HG03280 (cell line): ENCODE data around the gene GSC.
"Not testable (repeated sequence)": the region's sequence is repeated elsewhere in the genome, so short reads cannot be mapped to it uniquely, and the experiment has no call there.

Experiments used
- ATAC-seq: cut with Tn5 transposase; IDR thresholded peaks from one replicate; pipeline ENCODE4 v1.9.1; 2021; ENCODE audit warnings: mild to moderate bottlenecking, moderate library complexity; ENCODE audit not compliant: unreplicated experiment

The GSC gene

DNA sequence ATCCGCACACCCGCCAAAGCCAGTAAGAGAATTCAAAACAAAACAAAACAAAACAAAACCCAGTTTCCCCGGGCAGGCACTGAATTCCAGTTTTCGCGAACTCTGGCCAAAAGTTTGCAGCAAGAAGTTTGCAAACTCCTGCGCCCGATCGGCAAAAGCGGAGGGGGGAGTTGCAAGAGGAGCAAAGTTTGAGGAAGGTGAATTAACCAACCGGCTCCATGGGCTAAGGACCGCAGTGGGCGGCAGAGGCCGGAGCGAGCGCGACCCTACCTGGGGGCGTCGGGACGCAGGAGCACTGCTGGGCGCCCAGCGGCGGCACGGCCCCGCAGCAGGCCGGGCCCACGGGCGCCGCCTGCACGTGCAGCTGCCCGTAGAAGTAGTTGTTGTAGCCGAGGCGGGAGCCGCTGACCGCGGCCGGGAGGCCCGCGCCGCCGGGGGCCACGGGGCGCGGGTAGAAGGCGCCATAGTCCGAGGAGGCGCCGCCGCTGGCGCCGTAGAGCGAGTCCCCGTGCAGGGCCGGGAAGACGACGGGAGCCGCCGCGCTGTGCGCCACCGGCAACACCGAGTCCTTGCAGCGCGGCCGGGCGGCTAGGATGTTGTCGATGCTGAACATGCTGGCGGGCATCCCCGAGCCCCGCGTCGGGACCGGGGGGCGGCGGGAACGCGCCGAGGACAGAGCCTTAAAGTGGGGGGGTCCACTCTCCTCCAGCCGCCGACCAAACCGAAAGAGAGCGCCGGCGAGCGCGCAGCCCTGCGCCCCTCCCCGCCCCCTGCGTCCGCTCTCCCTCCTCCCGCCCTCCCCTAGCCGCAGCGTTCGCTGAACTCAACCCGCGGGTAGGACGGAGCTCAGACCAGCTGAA is at the start of gene GSC:
TSS of gene GSC (minus strand) at position 723 of the 860 bp plus-strand sequence. CDS start at position 625, 98 bp downstream.
- no peak for ATAC-seq

- ATAC-seq: no peak
Measured at GRCh38 chr14:94819531-94819930, 49.6 kb upstream of the GSC start.

DNA sequence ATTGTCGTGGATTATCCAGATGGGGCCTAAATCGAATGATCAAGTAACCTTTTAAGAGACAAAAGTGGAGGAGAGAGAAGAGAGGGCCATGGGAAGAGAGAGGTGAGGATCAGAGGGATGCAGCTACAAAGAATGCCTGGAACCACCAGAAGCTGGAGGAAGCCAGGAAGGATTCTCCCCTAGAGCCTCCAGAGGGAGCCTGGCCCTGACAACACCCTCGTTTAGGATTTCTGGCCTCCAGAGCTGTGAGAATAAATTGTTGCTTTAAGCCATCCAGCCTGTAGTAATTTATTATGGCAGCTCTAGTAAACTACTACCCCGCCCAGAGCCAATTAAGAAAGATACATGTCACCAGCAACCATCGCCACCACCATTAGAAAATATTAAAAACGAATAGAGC is 46.2 kb upstream of the GSC start:
- ATAC-seq: no peak

GRCh38 chr14:94805680-94806288 is 35.9 kb upstream of the GSC start:
- ATAC-seq: no peak

DNA sequence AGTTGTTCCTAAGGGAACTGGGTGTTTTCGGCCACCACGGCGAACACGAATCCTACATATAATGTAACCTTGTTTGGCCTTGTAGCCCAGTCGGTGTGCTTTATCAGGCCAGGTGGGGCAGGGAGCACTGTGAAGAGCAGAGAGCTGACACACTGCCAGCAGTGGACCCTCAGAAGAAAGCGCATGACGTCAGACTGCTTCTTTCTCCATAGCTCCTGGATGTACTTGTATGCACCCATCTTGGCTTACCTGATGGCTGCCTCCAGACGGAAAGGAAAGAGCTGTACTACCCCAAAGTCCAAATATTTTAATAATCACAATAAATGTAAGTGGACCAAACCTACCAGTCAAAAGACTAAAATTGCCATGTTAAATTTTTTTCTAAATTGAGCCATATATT is 31.3 kb upstream of the GSC start:
- ATAC-seq: no peak

DNA sequence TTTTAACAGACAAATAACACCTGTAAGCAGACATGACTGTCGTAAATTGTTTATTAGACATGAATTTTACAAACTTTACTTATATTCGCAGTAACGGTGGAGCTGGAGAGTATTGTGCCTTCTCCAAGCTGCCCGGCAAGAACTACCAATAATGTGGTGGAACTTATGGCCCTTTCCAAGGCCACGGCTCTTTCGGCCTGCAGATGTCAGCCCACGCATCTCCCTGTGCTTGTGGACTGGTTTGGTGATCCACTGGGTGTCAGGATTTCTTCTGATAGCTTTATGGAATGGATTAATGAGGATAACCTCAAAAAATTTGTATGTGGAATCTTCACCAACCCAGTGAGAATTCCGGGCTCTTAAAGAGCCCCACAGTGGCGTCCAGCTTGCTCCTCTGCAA is 30.9 kb upstream of the GSC start:
- not testable (repeated sequence) for ATAC-seq

DNA sequence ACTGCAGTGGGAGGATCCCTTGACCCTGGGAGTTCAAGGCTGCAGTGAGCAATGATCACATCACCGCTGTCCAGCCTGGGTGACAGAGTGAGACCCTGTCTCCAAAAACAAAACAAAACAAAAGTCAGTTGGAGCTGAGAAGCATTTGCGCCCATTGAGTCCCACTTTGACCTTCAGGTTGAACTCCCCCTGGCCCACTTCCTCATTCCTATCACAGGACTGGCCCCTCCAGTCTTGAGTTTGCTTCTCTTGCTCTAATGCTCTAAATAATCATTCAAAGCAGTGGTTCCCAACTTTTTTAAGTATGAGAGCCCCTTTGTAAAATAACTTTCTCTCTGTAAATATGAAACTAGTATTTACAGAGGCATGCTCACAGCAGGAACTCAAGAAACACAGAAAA is 28.0 kb upstream of the GSC start:
- ATAC-seq: no peak

- no peak for ATAC-seq
Measured at GRCh38 chr14:94796278-94796677, 26.4 kb upstream of the GSC start.

DNA sequence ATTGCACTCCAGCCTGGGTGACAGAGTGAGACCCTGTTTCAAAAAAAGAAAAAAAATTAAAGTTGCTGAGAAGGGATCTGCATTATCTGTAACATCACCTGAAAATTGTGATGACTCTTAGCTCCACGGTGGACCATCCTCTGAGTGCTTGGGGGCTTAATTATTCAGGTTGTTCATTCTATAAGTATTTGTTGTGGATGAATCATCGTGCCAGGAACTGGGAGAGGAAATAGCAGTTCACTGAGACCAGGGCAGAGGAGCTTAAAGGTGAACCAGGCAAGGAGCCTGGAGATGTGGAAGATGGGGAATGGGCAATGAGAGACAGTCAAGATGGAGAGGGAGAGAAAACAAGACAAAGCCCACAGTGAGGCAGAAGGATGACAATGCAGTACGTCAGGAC is 25.5 kb upstream of the GSC start:
- no peak for ATAC-seq

GRCh38 chr14:94793901-94794300 is 24.0 kb upstream of the GSC start:
- no peak for ATAC-seq

DNA sequence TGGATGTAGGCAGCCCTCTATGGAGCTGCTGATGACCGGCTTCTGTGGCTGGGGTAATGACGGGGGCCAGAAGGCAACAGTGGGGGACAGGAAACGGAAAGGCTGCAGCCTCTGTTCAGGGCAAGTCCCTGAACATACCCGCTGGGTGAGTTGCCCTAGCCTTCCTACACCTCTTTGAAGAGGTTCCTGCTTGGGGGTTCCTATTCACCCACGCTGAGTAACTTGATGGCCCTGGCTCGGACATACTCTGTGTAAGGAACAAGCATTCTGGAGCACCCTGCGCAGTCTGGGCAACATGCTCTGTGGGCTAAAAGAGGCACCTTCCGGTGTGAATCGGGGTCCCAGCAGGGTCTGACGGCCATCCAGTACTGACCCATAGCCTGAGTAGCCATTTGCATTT is 17.7 kb upstream of the GSC start:
- no peak for ATAC-seq

GRCh38 chr14:94787092-94787491 is 17.2 kb upstream of the GSC start:
- ATAC-seq: no peak

DNA sequence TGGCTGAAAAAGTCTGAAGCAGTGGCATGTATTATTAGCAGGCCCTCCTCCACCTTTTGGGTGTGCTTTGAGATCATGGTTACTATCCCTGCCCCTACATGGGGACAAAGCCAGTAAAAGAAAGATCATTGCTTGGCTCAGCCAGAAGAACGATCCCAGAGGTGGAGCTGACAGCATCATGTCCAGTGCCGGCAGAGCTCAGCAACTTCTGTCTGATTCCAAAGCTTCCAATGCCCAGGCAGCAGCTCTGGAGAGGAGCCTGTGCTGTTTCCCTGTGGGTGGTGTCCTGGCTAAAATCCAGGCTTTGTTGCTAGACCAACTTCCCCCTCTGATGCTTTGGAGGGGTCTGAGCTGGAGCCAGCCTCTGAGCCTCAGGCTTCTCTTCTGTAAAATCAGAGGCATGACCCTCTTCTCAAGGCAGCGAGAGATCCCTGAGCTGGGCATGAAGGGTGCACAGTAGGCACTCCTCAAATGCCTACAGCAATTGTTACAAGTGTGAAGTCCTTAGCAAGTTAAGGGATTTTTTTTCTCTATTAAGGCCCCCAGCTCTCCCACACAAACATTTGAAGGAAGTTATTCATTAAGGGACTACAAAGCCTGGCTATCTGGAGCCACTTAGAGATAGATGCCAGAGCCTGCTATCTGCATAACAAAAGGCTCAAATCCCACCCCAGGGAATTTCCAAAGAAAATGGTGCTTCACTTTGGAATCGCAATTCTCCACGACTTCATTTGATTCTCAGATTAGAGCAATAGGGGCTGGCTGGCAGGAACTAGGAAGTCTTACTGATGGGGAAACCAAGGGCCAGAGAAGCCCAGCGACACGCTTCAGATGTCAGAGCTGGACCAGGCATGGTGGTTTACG is 10.9 kb upstream of the GSC start:
- no peak for ATAC-seq

DNA sequence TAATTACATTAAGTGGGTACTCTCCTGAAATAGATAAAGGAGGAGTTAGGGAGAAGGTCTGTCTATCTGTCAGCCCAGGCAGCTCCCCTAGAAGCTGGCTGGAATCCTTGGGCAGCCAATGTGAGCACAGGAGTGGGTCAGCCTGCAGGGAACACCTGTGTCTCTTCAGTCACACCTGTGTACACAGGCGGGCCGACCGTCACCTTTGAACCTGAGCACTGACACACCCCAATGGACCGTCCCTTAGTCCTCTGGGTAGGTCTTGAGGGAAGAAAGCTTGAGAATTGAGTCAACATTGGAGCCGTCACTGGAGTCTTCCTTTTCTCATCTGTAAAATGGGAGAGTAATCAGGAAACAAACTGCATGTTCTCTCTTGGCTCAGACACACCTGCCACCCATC is 9.8 kb upstream of the GSC start:
- ATAC-seq: no peak

- ATAC-seq: no peak
Measured at GRCh38 chr14:94775871-94776210, 5.9 kb upstream of the GSC start.

DNA sequence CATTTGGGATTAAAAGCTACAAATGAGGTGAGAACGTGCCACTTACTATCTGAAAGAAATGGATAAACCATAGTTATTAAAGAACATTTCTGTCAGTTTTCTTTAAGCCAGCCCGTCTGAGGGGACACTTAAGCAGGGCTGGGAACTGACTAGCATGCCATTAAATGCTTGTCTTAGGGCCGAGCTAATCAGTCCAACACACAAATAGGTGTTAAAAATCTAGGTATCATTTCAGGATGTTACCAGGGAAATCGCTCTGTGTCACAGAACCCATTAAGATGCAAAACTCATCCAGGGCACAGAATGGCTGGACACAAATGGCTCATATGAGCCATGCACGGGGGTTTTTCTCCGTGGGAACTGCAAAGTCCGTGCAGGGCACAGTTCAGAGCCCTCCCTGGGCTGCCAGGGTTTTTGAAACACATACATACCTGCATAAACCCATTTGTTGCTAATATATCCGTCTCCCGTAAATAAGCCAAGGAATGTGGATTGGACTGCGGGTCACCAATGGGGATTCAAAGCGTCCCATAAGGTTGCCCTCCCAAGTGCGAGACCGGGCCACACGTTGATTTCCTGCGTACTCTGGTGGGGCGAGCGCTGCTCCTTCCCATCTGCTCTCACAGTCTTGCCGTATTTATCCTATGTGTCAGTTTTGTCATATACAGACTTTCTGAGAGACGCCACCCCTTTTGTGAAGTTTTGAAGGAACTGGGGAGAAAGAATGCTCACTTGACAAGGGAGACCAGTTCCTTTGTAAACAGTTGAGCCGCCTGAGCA is 5.4 kb upstream of the GSC start:
- ATAC-seq: no peak

DNA sequence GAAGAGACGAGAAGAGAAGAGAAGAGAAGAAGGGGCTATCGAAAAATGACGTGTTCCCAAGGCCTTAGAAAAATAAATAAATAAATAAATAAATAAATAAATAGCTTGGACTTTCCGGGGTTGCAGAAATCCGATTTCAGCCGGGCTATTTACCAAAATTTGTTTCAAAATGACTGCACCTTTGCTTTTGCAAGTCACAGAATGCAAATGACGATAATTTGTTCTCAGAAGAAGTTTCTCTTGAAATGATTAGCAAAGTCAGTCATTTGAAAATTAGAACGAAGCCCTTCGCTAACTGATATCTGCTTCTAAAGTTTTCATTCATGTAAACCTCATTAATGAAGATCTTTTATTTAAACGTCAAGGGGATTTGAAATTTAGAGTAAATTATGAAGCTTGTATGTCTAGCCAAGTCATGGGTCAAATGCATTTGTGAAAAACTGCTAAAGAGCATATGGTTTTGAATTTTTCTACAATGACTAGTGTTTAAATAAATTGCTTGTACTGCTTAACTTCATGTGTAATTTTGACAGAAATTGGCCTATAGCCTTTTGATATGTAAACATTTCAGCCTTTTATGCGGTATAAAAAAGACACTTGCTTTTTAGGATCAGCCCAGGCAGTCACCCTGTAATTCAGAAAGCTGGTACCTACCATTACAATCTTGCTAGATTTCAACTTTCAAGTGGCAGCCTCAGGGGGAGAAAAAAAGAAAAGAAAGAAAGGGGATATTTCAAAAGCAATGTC is 4.6 kb upstream of the GSC start:
- no peak for ATAC-seq

DNA sequence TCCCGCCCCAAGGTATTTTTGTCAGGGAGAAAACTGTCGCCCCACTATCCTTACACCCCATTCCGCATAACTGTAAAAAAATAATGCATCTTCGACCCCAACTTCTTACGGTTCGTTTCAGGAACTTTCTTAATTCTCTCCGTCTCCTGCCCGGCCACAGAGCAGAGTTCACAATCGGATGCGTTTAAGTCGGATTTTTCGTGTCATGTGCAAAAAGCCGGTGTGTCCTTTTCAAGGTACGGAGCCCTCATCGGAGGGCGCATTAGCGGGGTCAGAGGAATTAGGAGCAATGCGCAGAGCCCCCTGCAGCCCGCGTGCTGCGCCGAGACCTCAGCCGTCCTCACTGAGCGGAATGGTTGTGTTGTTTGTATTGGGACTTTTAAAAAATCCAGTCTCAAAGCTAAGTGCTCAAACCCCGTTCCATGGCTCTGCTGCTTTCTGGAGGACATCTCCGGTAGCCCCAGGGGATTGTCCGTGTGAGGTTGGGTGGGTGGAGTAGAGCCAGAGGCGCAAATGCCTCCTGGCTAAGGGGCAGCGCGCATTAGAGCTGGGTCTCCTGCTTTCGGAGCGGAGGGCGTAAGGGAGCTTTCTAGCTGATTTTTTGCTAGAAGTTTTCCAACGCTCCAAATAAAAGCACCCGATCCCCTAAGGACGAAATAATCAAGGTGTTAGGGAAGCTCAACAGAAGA is 3.9 kb upstream of the GSC start:
- no peak for ATAC-seq

DNA sequence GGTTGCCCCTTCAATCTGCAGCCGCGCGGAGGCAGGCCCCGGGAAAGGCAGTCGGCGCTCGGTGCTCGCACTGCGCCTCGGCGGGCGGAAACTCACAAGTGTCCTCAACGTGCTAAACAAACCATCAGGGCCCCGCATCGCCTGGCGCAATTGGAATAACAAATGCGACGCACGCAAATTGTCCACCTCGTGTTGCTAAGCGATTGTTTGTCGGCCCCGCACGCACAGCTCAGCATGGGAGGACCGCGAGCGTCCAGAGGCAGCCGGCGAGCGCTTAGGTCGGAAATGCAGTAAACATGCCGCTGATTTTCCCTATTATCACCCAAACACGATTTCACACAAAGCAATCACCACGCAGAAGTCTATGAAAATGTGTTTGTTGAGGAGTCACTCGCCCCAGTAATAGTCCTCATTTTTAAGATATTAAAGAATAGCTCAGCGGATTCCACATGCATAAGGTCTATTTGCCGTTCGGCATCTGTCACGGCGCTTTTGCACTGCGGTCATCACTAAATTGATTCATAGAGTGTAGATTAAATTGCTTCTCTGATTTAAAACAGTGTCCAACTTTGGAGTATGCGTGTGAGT is 3.2 kb upstream of the GSC start:
- no peak for ATAC-seq
